MM.1S (cell line): Measurements from ENCODE around the gene C1QTNF4.

ENCODE experiments used
- DNase-seq: peaks from one replicate; pipeline ENCODE4 v3.0.0-alpha.2; 2015
- H2AFZ ChIP-seq: fragments of 300-600 bp; sonication (generic); 2 replicates; pipeline ENCODE4 v1.6.0; 2016; ENCODE audit warnings: antibody characterized with exemption, low read length
- H3F3A ChIP-seq: fragments of 300-600 bp; sonication (generic); 2 replicates; pipeline ENCODE4 v1.6.1; 2016; ENCODE audit warnings: mild to moderate bottlenecking, antibody characterized with exemption, low read length, moderate library complexity, mixed read lengths; ENCODE audit not compliant: insufficient read depth
- H3K27ac ChIP-seq: fragments of 300-600 bp; sonication (generic); 2 replicates; pipeline ENCODE4 v1.5.1; 2016; ENCODE audit warnings: mild to moderate bottlenecking, low read length
- H3K27me3 ChIP-seq: fragments of 300-600 bp; sonication (generic); replicated peaks from 2 replicates; pipeline ENCODE4 v1.6.0; 2016; ENCODE audit warnings: low read length; ENCODE audit not compliant: insufficient read depth
- H3K36me3 ChIP-seq: fragments of 300-600 bp; sonication (generic); replicated peaks from 2 replicates; pipeline ENCODE4 v1.6.1; 2016; ENCODE audit warnings: mild to moderate bottlenecking, low read length, mixed read lengths; ENCODE audit not compliant: insufficient read depth
- H3K4me1 ChIP-seq: fragments of 300-600 bp; sonication (generic); 2 replicates; pipeline ENCODE4 v1.6.1; 2016; ENCODE audit warnings: low read length, mixed read lengths
- H3K4me2 ChIP-seq: fragments of 300-600 bp; sonication (generic); 2 replicates; pipeline ENCODE4 v1.6.0; 2016; ENCODE audit warnings: low read depth, low read length
- H3K4me3 ChIP-seq: fragments of 300-600 bp; sonication (generic); 2 replicates; pipeline ENCODE4 v1.5.1; 2016; ENCODE audit warnings: low read length, mixed read lengths
- H3K79me2 ChIP-seq: fragments of 300-600 bp; sonication (generic); 2 replicates; pipeline ENCODE4 v1.6.1; 2016; ENCODE audit warnings: mixed run types, low read length, mixed read lengths
- H3K9ac ChIP-seq: fragments of 300-600 bp; sonication (generic); 2 replicates; pipeline ENCODE4 v1.6.1; 2016; ENCODE audit warnings: low read length, mixed read lengths
- H3K9me2 ChIP-seq: fragments of 300-600 bp; sonication (generic); replicated peaks from 2 replicates; pipeline ENCODE4 v1.6.1; 2016; ENCODE audit warnings: mild to moderate bottlenecking, low read length, mixed read lengths; ENCODE audit not compliant: insufficient read depth
- H3K9me3 ChIP-seq: fragments of 300-600 bp; sonication (generic); replicated peaks from 2 replicates; pipeline ENCODE4 v1.6.1; 2016; ENCODE audit warnings: mild to moderate bottlenecking, low read length, mixed read lengths; ENCODE audit not compliant: insufficient read depth
- H4K20me1 ChIP-seq: fragments of 300-600 bp; sonication (generic); 2 replicates; pipeline ENCODE4 v1.6.1; 2016; ENCODE audit warnings: mild to moderate bottlenecking, low read length, moderate library complexity, mixed read lengths; ENCODE audit not compliant: insufficient read depth
- EZH2 ChIP-seq: fragments of 300-600 bp; sonication (generic); optimal IDR thresholded peaks from 2 replicates; pipeline ENCODE3; 2017; ENCODE audit warnings: low read depth, mild to moderate bottlenecking, antibody characterized with exemption, low read length, mixed read lengths
- EZH2phosphoT487 ChIP-seq: fragments of 300-600 bp; sonication (generic); IDR thresholded peaks from 2 replicates; pipeline ENCODE4 v1.6.1; 2018; ENCODE audit warnings: antibody characterized with exemption, low read length
- TF ChIP-seq, protein P1 (sequence below): fragments of 300-600 bp; sonication (generic); IDR thresholded peaks from 2 replicates; pipeline ENCODE4 v1.5.1; 2016; ENCODE audit warnings: antibody characterized with exemption, low read length, mixed read lengths

Gene C1QTNF4

DNA sequence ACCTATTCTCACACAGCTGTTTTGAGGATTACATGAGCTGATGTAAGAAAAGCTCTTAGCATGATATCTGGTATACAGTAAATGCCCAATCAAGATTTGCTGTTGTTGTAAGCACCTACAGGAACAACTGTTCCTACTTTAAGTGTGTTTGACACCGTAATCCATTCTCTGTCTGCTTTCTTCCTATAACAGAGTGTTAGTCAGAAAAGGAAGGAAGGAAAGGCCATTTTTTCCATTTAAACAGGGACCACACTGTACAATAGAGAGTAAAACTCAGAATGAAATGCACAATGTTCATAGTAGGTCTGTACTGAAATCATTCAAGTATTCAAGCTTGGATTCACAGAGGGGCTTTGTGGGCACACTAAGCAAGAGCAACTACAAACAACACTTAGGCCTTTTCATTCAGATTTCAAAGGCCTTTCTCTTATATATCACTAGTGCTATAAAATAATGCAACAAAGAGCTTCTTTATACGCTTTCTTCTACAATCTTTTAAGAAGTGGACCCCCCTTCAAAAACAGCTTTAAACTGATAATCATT is 26.7 kb upstream of the C1QTNF4 start:
- Histone ChIP-seq H4K20me1 (no peaks in the 10 kb centered on the region), H3K36me3 (no peaks in the 10 kb centered on the region; the same call in 1 of the 2 replicates), H2AFZ (no peak overlapping the region), H3K9me3 (no peaks in the 10 kb centered on the region), H3K27me3 (no peaks in the 10 kb centered on the region), H3K9me2 (no peaks in the 10 kb centered on the region), H3K4me1 (peaks cover 25% of the 10 kb centered on the region), H3K27ac (no peak overlapping the region), H3K9ac (no peak overlapping the region), H3K79me2 (no peaks in the 10 kb centered on the region), H3K4me3 (no peak overlapping the region), H3K4me2 (no peak overlapping the region), H3F3A (peaks cover 11% of the 10 kb centered on the region; the same call in 1 of the 2 replicates)
- DNase-seq: no peak
- TF ChIP-seq EZH2phosphoT487 (no peak), EZH2 (no peak)
- TF ChIP-seq, protein P1, sequence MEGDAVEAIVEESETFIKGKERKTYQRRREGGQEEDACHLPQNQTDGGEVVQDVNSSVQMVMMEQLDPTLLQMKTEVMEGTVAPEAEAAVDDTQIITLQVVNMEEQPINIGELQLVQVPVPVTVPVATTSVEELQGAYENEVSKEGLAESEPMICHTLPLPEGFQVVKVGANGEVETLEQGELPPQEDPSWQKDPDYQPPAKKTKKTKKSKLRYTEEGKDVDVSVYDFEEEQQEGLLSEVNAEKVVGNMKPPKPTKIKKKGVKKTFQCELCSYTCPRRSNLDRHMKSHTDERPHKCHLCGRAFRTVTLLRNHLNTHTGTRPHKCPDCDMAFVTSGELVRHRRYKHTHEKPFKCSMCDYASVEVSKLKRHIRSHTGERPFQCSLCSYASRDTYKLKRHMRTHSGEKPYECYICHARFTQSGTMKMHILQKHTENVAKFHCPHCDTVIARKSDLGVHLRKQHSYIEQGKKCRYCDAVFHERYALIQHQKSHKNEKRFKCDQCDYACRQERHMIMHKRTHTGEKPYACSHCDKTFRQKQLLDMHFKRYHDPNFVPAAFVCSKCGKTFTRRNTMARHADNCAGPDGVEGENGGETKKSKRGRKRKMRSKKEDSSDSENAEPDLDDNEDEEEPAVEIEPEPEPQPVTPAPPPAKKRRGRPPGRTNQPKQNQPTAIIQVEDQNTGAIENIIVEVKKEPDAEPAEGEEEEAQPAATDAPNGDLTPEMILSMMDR: no peak

DNA sequence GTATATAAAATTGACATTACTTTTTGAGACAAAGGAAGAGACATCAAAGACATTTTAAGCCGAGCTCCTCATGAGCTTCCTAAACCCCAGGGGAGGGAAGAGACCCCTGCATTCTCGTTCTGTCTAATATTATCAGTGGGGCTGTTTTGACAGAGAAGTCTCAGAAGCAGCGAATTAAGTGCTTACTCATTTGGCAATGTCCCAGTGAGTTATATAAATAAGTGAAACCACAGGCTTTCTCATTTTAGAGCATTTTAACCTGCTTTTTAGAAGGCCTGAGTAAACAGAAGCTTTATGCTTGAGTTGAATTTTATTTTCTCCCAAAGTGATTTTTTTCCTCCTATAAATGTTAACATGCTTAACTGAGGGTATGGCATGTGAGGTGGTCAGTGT is 23.2 kb upstream of the C1QTNF4 start:
- no peak overlapping the region for H2AFZ ChIP-seq
- H3K27ac ChIP-seq: peak overlapping the region; percentile 47; the same call in 1 of the 2 replicates
- no peaks in the 10 kb centered on the region; the same call in 1 of the 2 replicates for H3K36me3 ChIP-seq
- H3K9me2 ChIP-seq: no peaks in the 10 kb centered on the region
- TF ChIP-seq, protein P1: no peak
- no peak for TF ChIP-seq EZH2
- no peak for TF ChIP-seq EZH2phosphoT487
- peaks cover 26% of the 10 kb centered on the region for H3K4me1 ChIP-seq
- DNase-seq: peak; percentile 32
- no peak overlapping the region for H3K4me3 ChIP-seq
- H3K27me3 ChIP-seq: no peaks in the 10 kb centered on the region
- H3K9me3 ChIP-seq: no peaks in the 10 kb centered on the region
- H4K20me1 ChIP-seq: no peaks in the 10 kb centered on the region
- no peak overlapping the region; the same call in 1 of the 2 replicates for H3K9ac ChIP-seq
- H3K79me2 ChIP-seq: no peaks in the 10 kb centered on the region
- peak overlapping the region; percentile 61 for H3K4me2 ChIP-seq
- H3F3A ChIP-seq: peaks cover 11% of the 10 kb centered on the region; the same call in 1 of the 2 replicates

GRCh38 chr11:47616726-47617416 is 22.7 kb upstream of the C1QTNF4 start:
- TF ChIP-seq, protein P1: peak; percentile 81
- no peak for TF ChIP-seq EZH2
- Histone ChIP-seq H3K4me2 (peak overlapping the region; percentile 61; the same call in 1 of the 2 replicates), H3K9me3 (no peaks in the 10 kb centered on the region), H3F3A (peaks cover 11% of the 10 kb centered on the region; the same call in 1 of the 2 replicates), H4K20me1 (no peaks in the 10 kb centered on the region), H3K9ac (no peak overlapping the region), H3K4me1 (peaks cover 31% of the 10 kb centered on the region), H3K79me2 (no peaks in the 10 kb centered on the region), H3K27ac (no peak overlapping the region; the same call in 1 of the 2 replicates), H3K9me2 (no peaks in the 10 kb centered on the region), H3K27me3 (no peaks in the 10 kb centered on the region), H3K4me3 (no peak overlapping the region), H3K36me3 (no peaks in the 10 kb centered on the region; the same call in 1 of the 2 replicates), H2AFZ (no peak overlapping the region)
- DNase-seq: peak; percentile 43
